HEK293 (cell line): Measurements from ENCODE around the gene RMP24.

ENCODE experiments used
- CTCF ChIA-PET: fragments of 350-600 bp; formaldehyde crosslinking; extraction: SDS; loops from one replicate; lab custom pipeline; 2021; ENCODE audit warnings: antibody characterized with exemption; lab: Yijun Ruan, JAX
- POLR2A ChIA-PET: fragments of 300-600 bp; formaldehyde crosslinking; extraction: SDS; loops from one replicate; lab custom pipeline; 2020; ENCODE audit warnings: antibody characterized with exemption, inconsistent platforms; lab: Yijun Ruan, JAX
- H3K27ac ChIP-seq: fragments of 200-500 bp; sonication (Bioruptor generic); 2 replicates; pipeline ENCODE4 v1.5.1; 2014; ENCODE audit warnings: low read depth, low read length, control low read depth, inconsistent platforms; ENCODE audit errors: extremely low read depth
- H3K36me3 ChIP-seq, 2 experiments: fragments of 200-500 bp in 1 of 2; sonication (Bioruptor generic) in 1 of 2; 1 replicate in 1 of 2; 2 replicates in 1 of 2; pipeline ENCODE4 v1.5.1; 2014 to 2017; ENCODE audit warnings: inconsistent platforms in 2 of 2, low read length in 2 of 2; ENCODE audit not compliant: control insufficient read depth in 2 of 2, insufficient read depth in 1 of 2
- H3K4me1 ChIP-seq: fragments of 200-500 bp; sonication (Bioruptor generic); 2 replicates; pipeline ENCODE4 v1.5.1; 2014; ENCODE audit warnings: mild to moderate bottlenecking, low read length, inconsistent platforms; ENCODE audit not compliant: control insufficient read depth, insufficient read depth
- H3K4me3 ChIP-seq: 2 replicates; pipeline ENCODE4 v1.5.1; 2011; ENCODE audit warnings: low read depth, mild to moderate bottlenecking, control low read depth, low read length, moderate library complexity
- H3K9me3 ChIP-seq: fragments of 200-500 bp; sonication (Bioruptor generic); 2 replicates; pipeline ENCODE4 v1.5.1; 2014; ENCODE audit warnings: low read depth, low read length, inconsistent platforms; ENCODE audit not compliant: control insufficient read depth, insufficient read depth
- BCL11B ChIP-seq: fragments of 450-650 bp; formaldehyde crosslinking; IDR thresholded peaks from 2 replicates; pipeline ENCODE4 v1.5.1; 2016; ENCODE audit warnings: low read depth, missing biosample characterization, missing genetic modification characterization
- GLI4 ChIP-seq: fragments of 450-650 bp; formaldehyde crosslinking; IDR thresholded peaks from 2 replicates; pipeline ENCODE4 v1.5.1; 2016; ENCODE audit warnings: missing biosample characterization, missing genetic modification characterization
- HOXA7 ChIP-seq: sonication (generic); formaldehyde crosslinking; IDR thresholded peaks from 2 replicates; pipeline ENCODE4 v1.8.1; 2022; ENCODE audit warnings: missing genetic modification reagents, borderline replicate concordance
- HOXC10 ChIP-seq: sonication (generic); formaldehyde crosslinking; IDR thresholded peaks from 2 replicates; pipeline ENCODE4 v1.8.1; 2023; ENCODE audit warnings: mild to moderate bottlenecking, missing genetic modification reagents
- SALL2 ChIP-seq: fragments of 450-650 bp; formaldehyde crosslinking; IDR thresholded peaks from 2 replicates; pipeline ENCODE4 v1.5.0; 2017; ENCODE audit warnings: missing biosample characterization, mild to moderate bottlenecking, missing genetic modification characterization, borderline replicate concordance
- YY2 ChIP-seq: fragments of 450-650 bp; formaldehyde crosslinking; IDR thresholded peaks from 2 replicates; pipeline ENCODE4 v1.5.1; 2016; ENCODE audit warnings: missing biosample characterization, missing genetic modification characterization
- ZNF112 ChIP-seq: fragments of 450-650 bp; formaldehyde crosslinking; IDR thresholded peaks from 2 replicates; pipeline ENCODE4 v1.5.0; 2017; ENCODE audit warnings: missing biosample characterization, missing genetic modification characterization
- ZNF138 ChIP-seq: fragments of 450-650 bp; formaldehyde crosslinking; IDR thresholded peaks from 2 replicates; pipeline ENCODE4 v1.5.1; 2016; ENCODE audit warnings: missing biosample characterization, missing genetic modification characterization, borderline replicate concordance
- ZNF146 ChIP-seq: fragments of 450-650 bp; formaldehyde crosslinking; IDR thresholded peaks from 2 replicates; pipeline ENCODE4 v1.5.1; 2016; ENCODE audit warnings: missing biosample characterization, missing genetic modification characterization
- ZNF311 ChIP-seq: fragments of 450-650 bp; formaldehyde crosslinking; IDR thresholded peaks from 2 replicates; pipeline ENCODE4 v1.5.1; 2017; ENCODE audit warnings: missing biosample characterization, missing genetic modification characterization, borderline replicate concordance
- ZNF366 ChIP-seq: fragments of 450-650 bp; formaldehyde crosslinking; conservative IDR thresholded peaks from 2 replicates; pipeline ENCODE4 v1.5.1; 2016; ENCODE audit warnings: missing biosample characterization, missing genetic modification characterization
- ZNF529 ChIP-seq: fragments of 450-650 bp; formaldehyde crosslinking; IDR thresholded peaks from 2 replicates; pipeline ENCODE4 v1.5.1; 2017; ENCODE audit warnings: missing genetic modification characterization, missing biosample characterization; ENCODE audit not compliant: insufficient replicate concordance
- ZNF548 ChIP-seq: fragments of 450-650 bp; formaldehyde crosslinking; IDR thresholded peaks from 2 replicates; pipeline ENCODE4 v1.5.1; 2016; ENCODE audit warnings: missing biosample characterization, missing genetic modification characterization
- TF ChIP-seq, protein P1 (sequence below): fragments of 450-650 bp; IDR thresholded peaks from 2 replicates; pipeline ENCODE4 v1.5.1; 2018; ENCODE audit warnings: missing biosample characterization, missing genetic modification characterization
- TF ChIP-seq, protein P2 (sequence below): fragments of 450-650 bp; formaldehyde crosslinking; IDR thresholded peaks from 2 replicates; pipeline ENCODE4 v1.5.1; 2016; ENCODE audit warnings: missing biosample characterization, missing genetic modification characterization
- TF ChIP-seq, protein P3 (sequence below): fragments of 450-650 bp; formaldehyde crosslinking; IDR thresholded peaks from 2 replicates; pipeline ENCODE4 v1.5.1; 2016; ENCODE audit warnings: missing biosample characterization, missing genetic modification characterization, low read depth
- TF ChIP-seq, protein P4 (sequence below): fragments of 450-650 bp; formaldehyde crosslinking; IDR thresholded peaks from 2 replicates; pipeline ENCODE4 v1.5.1; 2016; ENCODE audit warnings: missing biosample characterization, missing genetic modification characterization

RMP24 gene

DNA sequence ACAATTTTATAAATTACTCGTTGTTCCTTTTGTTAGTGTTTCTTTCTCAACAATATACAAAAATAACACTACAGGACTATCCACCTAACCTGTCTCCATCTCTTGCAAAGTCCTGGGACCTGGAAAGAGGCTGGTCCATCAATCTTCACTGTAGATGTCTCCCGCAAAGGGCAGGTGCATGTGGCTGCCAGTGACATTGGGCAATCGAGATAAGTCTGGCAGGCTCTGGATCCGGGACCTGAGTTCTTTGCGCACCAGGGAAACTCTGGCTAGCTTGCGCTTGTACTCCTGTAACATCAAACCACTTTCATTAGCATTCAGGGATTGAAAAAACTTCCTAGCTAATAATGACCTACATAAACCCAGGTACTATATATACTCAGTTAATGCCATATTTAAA is 20.5 kb downstream of the RMP24 start:
- CTCF ChIA-PET = interaction anchor here (0.7 kb wide), 1 partner anchor 18 kb away, joined by 3 read pairs; no protein-coding TSS in a partner anchor
- Histone ChIP-seq H3K4me1 (no peaks in the 10 kb centered on the region), H3K36me3 (peaks cover 0 to 45% of the 10 kb centered on the region in 2 experiments; a peak in 2 of 3 replicates), H3K4me3 (no peak overlapping the region), H3K9me3 (no peaks in the 10 kb centered on the region), H3K27ac (no peak overlapping the region)
- TF ChIP-seq ZNF366 (tag by site-specific recombination) (no peak), ZNF112 (tag by site-specific recombination) (no peak), ZNF311 (tag by site-specific recombination) (no peak), HOXC10 (CRISPR knock-in tag) (no peak), ZNF146 (tag by site-specific recombination) (no peak), ZNF548 (tag by site-specific recombination) (no peak), GLI4 (tag by site-specific recombination) (no peak), ZNF529 (tag by site-specific recombination) (no peak), HOXA7 (no peak), SALL2 (tag by site-specific recombination) (no peak), YY2 (tag by site-specific recombination) (no peak), BCL11B (tag by site-specific recombination) (no peak)
- TF ChIP-seq, protein P1, sequence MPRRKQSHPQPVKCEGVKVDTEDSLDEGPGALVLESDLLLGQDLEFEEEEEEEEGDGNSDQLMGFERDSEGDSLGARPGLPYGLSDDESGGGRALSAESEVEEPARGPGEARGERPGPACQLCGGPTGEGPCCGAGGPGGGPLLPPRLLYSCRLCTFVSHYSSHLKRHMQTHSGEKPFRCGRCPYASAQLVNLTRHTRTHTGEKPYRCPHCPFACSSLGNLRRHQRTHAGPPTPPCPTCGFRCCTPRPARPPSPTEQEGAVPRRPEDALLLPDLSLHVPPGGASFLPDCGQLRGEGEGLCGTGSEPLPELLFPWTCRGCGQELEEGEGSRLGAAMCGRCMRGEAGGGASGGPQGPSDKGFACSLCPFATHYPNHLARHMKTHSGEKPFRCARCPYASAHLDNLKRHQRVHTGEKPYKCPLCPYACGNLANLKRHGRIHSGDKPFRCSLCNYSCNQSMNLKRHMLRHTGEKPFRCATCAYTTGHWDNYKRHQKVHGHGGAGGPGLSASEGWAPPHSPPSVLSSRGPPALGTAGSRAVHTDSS (tag by site-specific recombination) = no peak
- TF ChIP-seq, protein P2, sequence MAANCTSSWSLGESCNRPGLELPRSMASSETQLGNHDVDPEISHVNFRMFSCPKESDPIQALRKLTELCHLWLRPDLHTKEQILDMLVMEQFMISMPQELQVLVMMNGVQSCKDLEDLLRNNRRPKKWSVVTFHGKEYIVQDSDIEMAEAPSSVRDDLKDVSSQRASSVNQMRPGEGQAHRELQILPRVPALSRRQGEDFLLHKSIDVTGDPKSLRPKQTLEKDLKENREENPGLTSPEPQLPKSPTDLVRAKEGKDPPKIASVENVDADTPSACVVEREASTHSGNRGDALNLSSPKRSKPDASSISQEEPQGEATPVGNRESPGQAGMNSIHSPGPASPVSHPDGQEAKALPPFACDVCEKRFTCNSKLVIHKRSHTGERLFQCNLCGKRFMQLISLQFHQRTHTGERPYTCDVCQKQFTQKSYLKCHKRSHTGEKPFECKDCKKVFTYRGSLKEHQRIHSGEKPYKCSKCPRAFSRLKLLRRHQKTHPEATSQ (tag by site-specific recombination) = no peak
- TF ChIP-seq, protein P3, sequence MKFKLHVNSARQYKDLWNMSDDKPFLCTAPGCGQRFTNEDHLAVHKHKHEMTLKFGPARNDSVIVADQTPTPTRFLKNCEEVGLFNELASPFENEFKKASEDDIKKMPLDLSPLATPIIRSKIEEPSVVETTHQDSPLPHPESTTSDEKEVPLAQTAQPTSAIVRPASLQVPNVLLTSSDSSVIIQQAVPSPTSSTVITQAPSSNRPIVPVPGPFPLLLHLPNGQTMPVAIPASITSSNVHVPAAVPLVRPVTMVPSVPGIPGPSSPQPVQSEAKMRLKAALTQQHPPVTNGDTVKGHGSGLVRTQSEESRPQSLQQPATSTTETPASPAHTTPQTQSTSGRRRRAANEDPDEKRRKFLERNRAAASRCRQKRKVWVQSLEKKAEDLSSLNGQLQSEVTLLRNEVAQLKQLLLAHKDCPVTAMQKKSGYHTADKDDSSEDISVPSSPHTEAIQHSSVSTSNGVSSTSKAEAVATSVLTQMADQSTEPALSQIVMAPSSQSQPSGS (tag by site-specific recombination) = no peak
- TF ChIP-seq, protein P4, sequence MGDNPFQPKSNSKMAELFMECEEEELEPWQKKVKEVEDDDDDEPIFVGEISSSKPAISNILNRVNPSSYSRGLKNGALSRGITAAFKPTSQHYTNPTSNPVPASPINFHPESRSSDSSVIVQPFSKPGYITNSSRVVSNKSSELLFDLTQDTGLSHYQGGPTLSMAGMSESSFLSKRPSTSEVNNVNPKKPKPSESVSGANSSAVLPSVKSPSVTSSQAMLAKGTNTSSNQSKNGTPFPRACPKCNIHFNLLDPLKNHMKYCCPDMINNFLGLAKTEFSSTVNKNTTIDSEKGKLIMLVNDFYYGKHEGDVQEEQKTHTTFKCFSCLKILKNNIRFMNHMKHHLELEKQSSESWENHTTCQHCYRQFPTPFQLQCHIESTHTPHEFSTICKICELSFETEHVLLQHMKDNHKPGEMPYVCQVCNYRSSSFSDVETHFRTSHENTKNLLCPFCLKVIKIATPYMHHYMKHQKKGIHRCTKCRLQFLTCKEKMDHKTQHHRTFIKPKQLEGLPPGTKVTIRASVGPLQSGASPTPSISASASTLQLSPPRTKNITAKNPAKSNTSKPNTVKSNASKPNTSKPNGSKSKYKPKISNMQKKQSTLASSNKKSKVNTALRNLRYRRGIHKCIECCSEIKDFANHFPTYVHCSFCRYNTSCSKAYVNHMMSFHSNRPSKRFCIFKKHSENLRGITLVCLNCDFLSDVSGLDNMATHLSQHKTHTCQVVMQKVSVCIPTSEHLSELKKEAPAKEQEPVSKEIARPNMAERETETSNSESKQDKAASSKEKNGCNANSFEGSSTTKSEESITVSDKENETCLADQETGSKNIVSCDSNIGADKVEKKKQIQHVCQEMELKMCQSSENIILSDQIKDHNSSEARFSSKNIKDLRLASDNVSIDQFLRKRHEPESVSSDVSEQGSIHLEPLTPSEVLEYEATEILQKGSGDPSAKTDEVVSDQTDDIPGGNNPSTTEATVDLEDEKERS (tag by site-specific recombination) = no peak
- POLR2A ChIA-PET = interaction anchor here (0.5 kb wide), 1 partner anchor 13 kb away, joined by 5 read pairs; no protein-coding TSS in a partner anchor

DNA sequence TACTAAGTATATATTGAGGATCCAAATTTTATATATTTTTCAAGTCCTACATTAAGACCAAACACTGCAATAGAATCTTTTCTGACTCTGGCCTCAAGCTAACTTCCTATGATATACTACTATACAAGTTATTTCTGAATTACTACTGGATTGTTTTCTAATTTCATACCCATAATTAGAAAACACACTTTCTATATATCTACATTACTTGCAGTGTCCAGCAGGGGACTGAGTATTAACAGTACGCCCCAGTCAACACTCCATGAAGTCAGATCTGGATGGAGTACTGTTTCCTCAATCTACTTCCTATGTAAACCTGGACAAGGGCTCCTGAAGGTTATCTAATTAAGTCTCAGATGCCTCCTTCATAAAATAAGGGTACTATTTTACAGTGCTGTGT is 26.5 kb downstream of the RMP24 start:
- TF ChIP-seq ZNF138 (tag by site-specific recombination) = no peak
- no peak for TF ChIP-seq GLI4 (tag by site-specific recombination)
- Histone ChIP-seq H3K36me3 (no peaks in the 10 kb centered on the region), H3K4me3 (no peak overlapping the region), H3K27ac (no peak overlapping the region), H3K4me1 (no peaks in the 10 kb centered on the region), H3K9me3 (no peaks in the 10 kb centered on the region)
- ChIA-PET POLR2A (no interaction called here), CTCF (interaction anchor here (0.6 to 1.4 kb wide), 3 partner anchors 19 to 375 kb away, joined by 3 to 6 read pairs (median 4); no protein-coding TSS in a partner anchor)
